HepG2 (cell line): ENCODE measurements around the gene SGCE. TPM values are rescaled to one million over a fixed set of nuclear protein-coding genes. Genes with fewer than 3 reads are reported as not detected.

ENCODE experiments used
- AHR ChIP-seq: IDR thresholded peaks from 2 replicates; pipeline ENCODE4 v1.6.1; 2018; ENCODE audit warnings: missing genetic modification reagents, missing compliant biosample characterization
- CEBPB ChIP-seq: IDR thresholded peaks from 2 replicates; pipeline ENCODE4 v1.6.1; 2011; ENCODE audit warnings: low read depth, low read length, improper control_type of control experiment, borderline replicate concordance
- HOMEZ ChIP-seq: IDR thresholded peaks from 2 replicates; pipeline ENCODE4 v1.6.1; 2016; ENCODE audit warnings: low read depth
- JARID2 ChIP-seq: sonication (generic); formaldehyde crosslinking; IDR thresholded peaks from 2 replicates; pipeline ENCODE4 v1.8.1; 2023; ENCODE audit warnings: missing genetic modification reagents, inconsistent platforms; ENCODE audit not compliant: insufficient replicate concordance
- NR2C2 ChIP-seq: sonication (generic); formaldehyde crosslinking; IDR thresholded peaks from 2 replicates; pipeline ENCODE4 v1.4.0; 2020; ENCODE audit warnings: missing genetic modification reagents, mild to moderate bottlenecking, moderate library complexity, borderline replicate concordance
- PPARG ChIP-seq: conservative IDR thresholded peaks from 2 replicates; pipeline ENCODE4 v1.6.1; 2016; ENCODE audit warnings: missing biosample characterization, missing genetic modification reagents
- RBM39 ChIP-seq: fragments of 200-400 bp; formaldehyde crosslinking; IDR thresholded peaks from one replicate; pipeline ENCODE4 v1.6.1; 2018; ENCODE audit warnings: antibody characterized with exemption, mild to moderate bottlenecking, low read depth, low read length; ENCODE audit not compliant: poor library complexity, severe bottlenecking
- SAP130 ChIP-seq: IDR thresholded peaks from 2 replicates; pipeline ENCODE4 v1.6.1; 2016; ENCODE audit warnings: low read depth
- SATB2 ChIP-seq: sonication (generic); formaldehyde crosslinking; IDR thresholded peaks from 2 replicates; pipeline ENCODE4 v1.5.0; 2020; ENCODE audit warnings: missing genetic modification reagents
- TFE3 ChIP-seq: IDR thresholded peaks from 2 replicates; pipeline ENCODE4 v1.6.1; 2016
- TRIM22 ChIP-seq: fragments of 450-650 bp; IDR thresholded peaks from 2 replicates; pipeline ENCODE4 v1.6.1; 2017
- ZBTB39 ChIP-seq: sonication (generic); formaldehyde crosslinking; IDR thresholded peaks from 2 replicates; pipeline ENCODE4 v1.5.0; 2020; ENCODE audit warnings: missing genetic modification reagents
- ZFP90 ChIP-seq: sonication (generic); formaldehyde crosslinking; IDR thresholded peaks from 2 replicates; pipeline ENCODE4 v1.8.0; 2022; ENCODE audit warnings: missing genetic modification reagents, mild to moderate bottlenecking, inconsistent platforms, borderline replicate concordance
- ZNF207 ChIP-seq: fragments of 450-650 bp; IDR thresholded peaks from 2 replicates; pipeline ENCODE4 v1.6.1; 2016; ENCODE audit warnings: antibody characterized with exemption, borderline replicate concordance
- ZNF609 ChIP-seq: sonication (generic); formaldehyde crosslinking; IDR thresholded peaks from 2 replicates; pipeline ENCODE4 v1.4.0; 2020; ENCODE audit warnings: mild to moderate bottlenecking, missing genetic modification reagents, borderline replicate concordance
- ZNF788 ChIP-seq: sonication (generic); formaldehyde crosslinking; IDR thresholded peaks from 2 replicates; pipeline ENCODE4 v1.5.0; 2020; ENCODE audit warnings: mild to moderate bottlenecking, missing genetic modification reagents, borderline replicate concordance
- ZNF816 ChIP-seq: sonication (generic); formaldehyde crosslinking; IDR thresholded peaks from 2 replicates; pipeline ENCODE4 v1.8.0; 2022; ENCODE audit warnings: missing genetic modification reagents, mild to moderate bottlenecking, borderline replicate concordance
- polyA plus RNA-seq, 8 experiments: library from polyadenylated mRNA; depleted of rRNA in 3 of 8; stranded (reverse) in 7 of 8; unstranded in 1 of 8; fragments of >200 nt; fragmentation: Illumina TruSeq in 4 of 8; extraction: Trizol in 4 of 8; gene quantifications; 2 replicates each; pipeline versions ENCODE4 v1.2.1 to v1.2.3, GENCODE V29; 2011 to 2016; ENCODE audit warnings: low read depth in 4 of 8, missing spikeins in 1 of 8, mixed read lengths in 1 of 8; ENCODE audit not compliant: insufficient read depth in 1 of 8
- total RNA-seq, 5 experiments: library from RNA; depleted of rRNA; stranded (reverse); fragments of >200 nt; fragmentation: Illumina TruSeq; extraction: Trizol; gene quantifications; 2 replicates each; pipeline ENCODE4 v1.2.3, GENCODE V29; 2016; ENCODE audit warnings: low read depth in 1 of 5

The SGCE gene
- total and polyA plus RNA-seq, 2 of the 13 experiments (the other 11 are each of a cell fraction or from before 2014, with no cell fraction given): 52.3 to 71.1 TPM

GRCh38 chr7:94642838-94643653, 12.9 kb downstream of the SGCE start (continued):
- TF ChIP-seq ZNF609 (CRISPR knock-in tag) (peak; percentile 96), ZFP90 (CRISPR knock-in tag) (no peak), JARID2 (CRISPR knock-in tag) (no peak), ZNF816 (no peak; the same call in 1 of the 2 replicates), AHR (CRISPR knock-in tag) (no peak), CEBPB (peak; percentile 64; the same call in 1 of the 2 replicates), RBM39 (no peak), SAP130 (peak; percentile 82), HOMEZ (CRISPR knock-in tag) (peak; percentile 94), ZBTB39 (CRISPR knock-in tag) (no peak), ZNF207 (no peak), TFE3 (0 out of 2 replicates have a peak, but pooled peaks have one; percentile 61), ZNF788 (CRISPR knock-in tag) (no peak), NR2C2 (peak; percentile 58; the same call in 1 of the 2 replicates), SATB2 (CRISPR knock-in tag) (no peak), PPARG (CRISPR knock-in tag) (peak; percentile 85), TRIM22 (no peak)
